Left kidney (tissue), 8 donors: Measurements from ENCODE around the gene L1CAM. TPM values are rescaled to one million over a fixed set of nuclear protein-coding genes. Genes with fewer than 3 reads are reported as not detected.

Experiments
- DNase-seq: peaks from one replicate; pipeline ENCODE4 v3.0.0-alpha.2; 2013
- long read RNA-seq, 8 donors: transcript quantifications; one replicate each; lab custom pipeline, GENCODE V29; 2026
- polyA plus RNA-seq: library from polyadenylated mRNA; unstranded; fragments of 120-200 nt; gene quantifications from one replicate; pipeline ENCODE4 v1.2.1, GENCODE V29; 2013; ENCODE audit not compliant: insufficient read length

The L1CAM gene, protein sequence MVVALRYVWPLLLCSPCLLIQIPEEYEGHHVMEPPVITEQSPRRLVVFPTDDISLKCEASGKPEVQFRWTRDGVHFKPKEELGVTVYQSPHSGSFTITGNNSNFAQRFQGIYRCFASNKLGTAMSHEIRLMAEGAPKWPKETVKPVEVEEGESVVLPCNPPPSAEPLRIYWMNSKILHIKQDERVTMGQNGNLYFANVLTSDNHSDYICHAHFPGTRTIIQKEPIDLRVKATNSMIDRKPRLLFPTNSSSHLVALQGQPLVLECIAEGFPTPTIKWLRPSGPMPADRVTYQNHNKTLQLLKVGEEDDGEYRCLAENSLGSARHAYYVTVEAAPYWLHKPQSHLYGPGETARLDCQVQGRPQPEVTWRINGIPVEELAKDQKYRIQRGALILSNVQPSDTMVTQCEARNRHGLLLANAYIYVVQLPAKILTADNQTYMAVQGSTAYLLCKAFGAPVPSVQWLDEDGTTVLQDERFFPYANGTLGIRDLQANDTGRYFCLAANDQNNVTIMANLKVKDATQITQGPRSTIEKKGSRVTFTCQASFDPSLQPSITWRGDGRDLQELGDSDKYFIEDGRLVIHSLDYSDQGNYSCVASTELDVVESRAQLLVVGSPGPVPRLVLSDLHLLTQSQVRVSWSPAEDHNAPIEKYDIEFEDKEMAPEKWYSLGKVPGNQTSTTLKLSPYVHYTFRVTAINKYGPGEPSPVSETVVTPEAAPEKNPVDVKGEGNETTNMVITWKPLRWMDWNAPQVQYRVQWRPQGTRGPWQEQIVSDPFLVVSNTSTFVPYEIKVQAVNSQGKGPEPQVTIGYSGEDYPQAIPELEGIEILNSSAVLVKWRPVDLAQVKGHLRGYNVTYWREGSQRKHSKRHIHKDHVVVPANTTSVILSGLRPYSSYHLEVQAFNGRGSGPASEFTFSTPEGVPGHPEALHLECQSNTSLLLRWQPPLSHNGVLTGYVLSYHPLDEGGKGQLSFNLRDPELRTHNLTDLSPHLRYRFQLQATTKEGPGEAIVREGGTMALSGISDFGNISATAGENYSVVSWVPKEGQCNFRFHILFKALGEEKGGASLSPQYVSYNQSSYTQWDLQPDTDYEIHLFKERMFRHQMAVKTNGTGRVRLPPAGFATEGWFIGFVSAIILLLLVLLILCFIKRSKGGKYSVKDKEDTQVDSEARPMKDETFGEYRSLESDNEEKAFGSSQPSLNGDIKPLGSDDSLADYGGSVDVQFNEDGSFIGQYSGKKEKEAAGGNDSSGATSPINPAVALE
- polyA plus RNA-seq, result 46.9 TPM
- long read RNA-seq, donor 1, full-length matches to known transcripts, result 3 of 8 reads
- long read RNA-seq, donor 1, partial matches to known transcripts, result 5 of 8 reads
- long read RNA-seq, donor 1, other reads (novel, unspliced or antisense), result 0 of 8 reads
- long read RNA-seq, donor 2, full-length matches to known transcripts, result 4 of 10 reads
- long read RNA-seq, donor 2, partial matches to known transcripts, result 6 of 10 reads
- long read RNA-seq, donor 2, other reads (novel, unspliced or antisense), result 0 of 10 reads
- long read RNA-seq, donor 3, full-length matches to known transcripts, result 1 of 1 reads
- long read RNA-seq, donor 3, partial matches to known transcripts, result 0 of 1 reads
- long read RNA-seq, donor 3, other reads (novel, unspliced or antisense), result 0 of 1 reads
- long read RNA-seq, donor 4, result 0 reads
- long read RNA-seq, donor 5, full-length matches to known transcripts, result 5 of 5 reads
- long read RNA-seq, donor 5, partial matches to known transcripts, result 0 of 5 reads
- long read RNA-seq, donor 5, other reads (novel, unspliced or antisense), result 0 of 5 reads
- long read RNA-seq, donor 6, full-length matches to known transcripts, result 1 of 1 reads
- long read RNA-seq, donor 6, partial matches to known transcripts, result 0 of 1 reads
- long read RNA-seq, donor 6, other reads (novel, unspliced or antisense), result 0 of 1 reads
- long read RNA-seq, donor 7, full-length matches to known transcripts, result 6 of 6 reads
- long read RNA-seq, donor 7, partial matches to known transcripts, result 0 of 6 reads
- long read RNA-seq, donor 7, other reads (novel, unspliced or antisense), result 0 of 6 reads
- long read RNA-seq, donor 8, result 0 reads

DNA sequence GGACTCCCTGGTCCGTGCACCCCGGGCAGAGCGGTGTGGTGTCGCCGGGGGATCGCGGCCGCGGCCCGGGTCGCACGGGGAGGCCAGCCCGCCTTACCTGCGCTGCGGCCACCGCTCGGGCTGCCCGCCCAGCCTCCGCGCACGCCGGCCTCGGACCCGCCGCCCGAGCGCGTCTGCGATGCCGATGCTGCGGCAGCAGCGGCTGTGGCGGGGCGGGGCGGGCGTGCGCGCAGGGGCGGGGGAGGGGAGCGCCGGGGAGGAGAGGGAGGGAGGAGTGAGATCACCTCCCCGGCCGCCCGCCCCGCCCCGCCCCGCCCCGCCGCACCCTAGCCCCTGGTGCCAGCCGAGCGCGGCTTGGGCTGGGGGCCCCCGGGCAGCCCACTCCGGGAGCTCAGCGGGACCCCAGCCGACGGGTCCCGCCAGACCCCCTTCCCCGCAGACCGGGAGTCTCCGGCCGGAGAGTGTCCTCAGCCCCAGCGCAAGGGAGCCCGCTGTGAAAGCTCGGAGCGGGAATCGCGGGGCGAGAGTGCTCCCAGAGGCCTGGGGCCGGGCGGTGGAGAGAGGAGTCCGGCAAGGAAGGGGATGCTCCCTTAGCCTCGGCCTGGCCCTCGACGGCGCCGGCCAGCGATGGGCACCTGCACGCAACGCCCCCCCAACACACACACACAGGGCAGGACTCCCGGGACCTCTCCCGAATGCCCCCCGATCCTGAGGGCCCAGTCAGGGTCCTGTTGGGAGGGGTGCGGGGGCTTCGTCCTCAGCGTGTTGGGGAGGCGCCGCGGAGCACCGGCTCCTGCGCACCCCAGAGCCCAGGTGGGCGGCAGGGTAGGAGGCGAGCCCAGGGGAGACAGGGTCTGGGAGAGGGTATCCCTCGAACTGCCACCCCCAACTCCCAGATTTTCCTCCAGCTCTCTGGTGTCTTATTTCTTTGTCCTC lies at the start of gene L1CAM:
TSS of gene L1CAM (minus strand) at position 206 of the 936 bp plus-strand sequence. CDS start 10,337 bp downstream, outside the sequence.
- DNase-seq, result no peak

DNA sequence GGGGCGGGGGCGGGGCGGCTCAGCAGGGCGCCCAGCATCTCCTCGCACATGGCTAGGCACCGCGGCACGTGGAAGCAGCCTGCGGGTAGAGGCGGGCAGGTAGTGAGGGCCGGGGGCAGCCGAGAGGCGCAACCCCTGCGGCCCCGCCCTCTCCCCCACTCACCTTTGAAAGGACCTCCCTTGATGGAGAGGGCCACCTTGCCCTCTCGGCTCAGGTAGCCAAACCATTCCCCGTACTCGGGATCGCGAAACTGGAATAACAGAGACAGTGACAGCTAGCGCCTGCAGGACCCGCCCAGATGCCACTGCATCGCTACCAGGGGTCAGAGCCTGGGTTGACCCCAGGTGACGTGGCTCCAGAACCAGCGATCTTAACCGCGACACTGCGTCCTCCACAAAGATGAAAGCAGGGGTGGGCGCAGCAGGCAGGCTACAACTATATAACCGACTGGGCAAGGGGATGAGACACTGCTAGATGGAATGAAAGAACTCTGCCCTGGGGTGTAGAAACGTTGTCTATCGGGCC lies 49.4 kb upstream of the L1CAM start:
- DNase-seq, result no peak

DNA sequence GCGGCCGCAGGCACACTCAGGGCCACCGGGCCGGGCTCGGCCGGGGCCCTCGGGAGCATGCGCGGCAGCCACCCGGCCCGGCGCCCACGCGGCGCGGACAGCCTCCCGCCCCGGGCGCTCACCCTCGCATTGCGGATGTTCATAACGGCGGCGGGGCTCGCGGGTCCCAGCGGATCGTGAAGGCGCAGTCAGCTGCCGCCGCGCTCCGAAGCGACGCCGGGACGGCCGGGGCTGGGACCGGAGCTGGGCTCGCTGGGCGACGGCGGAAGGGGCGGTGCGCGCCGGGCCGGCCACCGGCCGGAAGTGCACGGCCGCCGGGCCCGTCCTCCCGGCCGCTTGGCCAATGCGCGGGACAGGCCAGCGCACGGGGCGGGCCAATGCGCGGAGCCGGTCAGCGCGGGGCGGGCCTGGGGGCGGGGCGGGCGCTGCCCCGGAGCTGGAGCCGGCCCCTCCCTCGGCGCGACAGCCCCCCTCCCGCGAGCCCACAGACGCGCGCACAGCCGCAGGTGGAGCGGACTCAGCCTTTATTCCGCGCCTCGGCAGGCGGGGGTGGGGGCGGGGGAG lies 48.9 kb upstream of the L1CAM start, which contains the start of gene NAA10:
TSS of gene NAA10 (minus strand) at position 276 of the 564 bp plus-strand sequence. CDS start at position 143, 133 bp downstream.
- no peak for DNase-seq

DNA sequence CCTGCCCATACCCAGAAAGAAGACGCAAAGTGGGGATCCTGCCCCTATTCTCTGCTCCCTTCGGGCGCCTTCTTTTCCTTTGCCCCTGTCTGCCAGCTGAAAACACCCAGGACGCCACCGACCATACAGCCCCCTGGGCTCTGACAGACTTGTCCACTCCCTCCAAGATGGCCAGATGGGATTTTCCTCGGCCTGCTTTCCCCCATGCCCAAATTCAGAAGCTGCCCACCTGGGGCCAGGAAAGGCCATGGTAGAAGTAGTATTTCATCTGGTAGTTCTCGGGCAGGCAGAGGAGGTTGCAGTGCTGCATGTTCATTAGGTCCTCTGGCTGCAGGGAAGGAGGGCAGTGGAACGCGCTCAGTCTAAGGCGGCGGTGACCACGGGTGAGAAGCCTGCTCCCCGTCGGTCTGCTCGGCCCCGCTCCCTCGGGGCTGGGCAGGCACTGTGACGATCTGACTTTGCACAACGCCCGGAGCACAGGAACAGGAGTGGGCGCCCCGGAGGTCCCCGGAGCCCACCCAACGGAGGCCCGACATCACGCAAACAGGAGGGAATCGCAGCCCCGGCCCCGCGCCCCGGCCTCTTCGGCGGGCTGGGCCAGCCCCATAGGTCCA lies 48.3 kb upstream of the L1CAM start:
- DNase-seq, result no peak

DNA sequence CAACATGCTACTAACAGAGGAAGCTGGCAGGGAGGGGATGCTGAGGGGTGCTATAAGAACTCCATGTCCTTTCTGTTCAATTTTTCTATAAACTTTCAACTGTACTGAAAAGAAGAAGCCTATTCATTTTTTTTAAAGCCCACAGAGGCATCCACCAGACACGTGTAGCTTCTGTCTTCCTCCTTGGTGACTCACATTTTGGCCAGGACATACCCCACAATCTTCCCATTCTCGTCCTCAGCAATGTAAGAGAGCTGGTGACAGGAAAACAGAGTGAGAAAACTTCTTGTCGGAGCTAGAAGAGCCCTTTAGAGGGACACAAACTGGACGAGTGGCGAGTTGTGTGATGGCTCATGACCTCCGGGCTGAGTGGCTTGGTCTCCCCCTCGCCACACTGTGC lies 47.8 kb upstream of the L1CAM start:
- no peak for DNase-seq

DNA sequence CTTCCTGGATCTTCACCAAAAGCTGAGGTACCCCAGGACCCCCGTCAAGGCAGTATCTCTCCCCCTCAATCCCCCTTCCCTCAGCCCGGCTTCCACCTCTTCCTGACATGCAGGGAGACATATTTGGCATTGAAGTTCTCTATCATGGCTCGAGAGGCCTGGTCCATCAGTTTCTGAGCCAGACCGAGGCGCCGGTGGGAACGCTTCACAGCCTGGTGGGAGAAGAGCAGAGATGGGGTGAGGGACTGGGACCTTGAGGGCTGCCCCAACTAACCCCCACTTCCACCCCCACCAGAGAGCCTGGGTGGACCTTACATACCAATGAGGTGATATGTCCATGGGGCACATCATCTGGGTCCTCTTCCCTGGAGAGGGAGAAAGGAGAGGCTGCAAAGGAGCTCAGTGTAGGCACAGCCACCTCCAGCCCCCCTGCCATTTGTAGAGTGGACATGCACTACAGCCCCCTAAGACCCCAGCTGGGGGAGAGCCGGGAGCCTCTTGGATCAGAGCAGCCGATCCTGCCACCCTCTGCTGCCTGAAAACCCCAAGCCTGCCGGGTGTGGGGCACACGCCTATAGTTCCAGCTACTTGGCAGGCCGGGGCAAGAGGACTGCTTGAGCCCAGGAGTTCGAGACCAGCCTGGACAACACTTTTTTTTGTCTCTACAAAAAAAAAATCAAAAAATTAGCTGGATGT lies 46.4 kb upstream of the L1CAM start:
- no peak for DNase-seq

DNA sequence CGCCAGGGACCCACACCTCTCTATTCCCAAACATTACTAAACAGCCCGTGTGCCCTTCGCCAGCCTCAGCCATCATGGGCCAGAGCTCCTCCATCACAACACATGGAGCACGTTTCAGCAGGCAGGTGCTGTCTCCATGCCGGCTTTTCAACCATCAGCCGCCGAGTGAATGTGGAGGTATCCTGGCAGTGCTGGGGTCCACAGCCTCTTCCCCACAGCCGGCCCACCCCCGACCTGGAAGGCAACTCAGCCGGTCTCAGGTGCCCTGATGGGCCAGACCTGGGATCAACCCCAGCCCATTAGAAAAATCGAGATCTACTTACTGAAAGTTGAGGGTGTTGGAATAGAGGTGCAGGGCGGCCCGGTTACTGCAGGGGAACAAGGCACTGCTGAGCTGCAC lies 45.8 kb upstream of the L1CAM start:
- no peak for DNase-seq

DNA sequence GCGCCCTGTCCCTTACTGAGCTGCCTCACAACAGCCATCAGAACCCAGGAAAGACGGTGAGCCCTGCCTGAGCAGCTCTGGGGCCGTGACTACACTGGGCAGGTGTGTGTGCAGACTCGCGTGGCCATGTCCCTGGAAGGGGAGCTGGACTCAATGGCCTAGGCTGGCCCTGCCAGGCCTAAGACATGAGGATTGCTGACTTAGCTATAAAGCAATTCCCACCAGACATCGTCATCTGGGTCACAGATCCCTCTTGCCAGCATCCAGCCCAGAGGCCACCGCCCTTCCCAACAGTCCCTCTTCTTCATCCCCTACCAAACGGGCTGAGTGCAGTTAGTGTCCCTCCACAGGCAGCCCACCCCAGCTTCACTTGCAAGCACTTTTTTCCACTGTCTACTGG lies 45.2 kb upstream of the L1CAM start:
- no peak for DNase-seq

DNA sequence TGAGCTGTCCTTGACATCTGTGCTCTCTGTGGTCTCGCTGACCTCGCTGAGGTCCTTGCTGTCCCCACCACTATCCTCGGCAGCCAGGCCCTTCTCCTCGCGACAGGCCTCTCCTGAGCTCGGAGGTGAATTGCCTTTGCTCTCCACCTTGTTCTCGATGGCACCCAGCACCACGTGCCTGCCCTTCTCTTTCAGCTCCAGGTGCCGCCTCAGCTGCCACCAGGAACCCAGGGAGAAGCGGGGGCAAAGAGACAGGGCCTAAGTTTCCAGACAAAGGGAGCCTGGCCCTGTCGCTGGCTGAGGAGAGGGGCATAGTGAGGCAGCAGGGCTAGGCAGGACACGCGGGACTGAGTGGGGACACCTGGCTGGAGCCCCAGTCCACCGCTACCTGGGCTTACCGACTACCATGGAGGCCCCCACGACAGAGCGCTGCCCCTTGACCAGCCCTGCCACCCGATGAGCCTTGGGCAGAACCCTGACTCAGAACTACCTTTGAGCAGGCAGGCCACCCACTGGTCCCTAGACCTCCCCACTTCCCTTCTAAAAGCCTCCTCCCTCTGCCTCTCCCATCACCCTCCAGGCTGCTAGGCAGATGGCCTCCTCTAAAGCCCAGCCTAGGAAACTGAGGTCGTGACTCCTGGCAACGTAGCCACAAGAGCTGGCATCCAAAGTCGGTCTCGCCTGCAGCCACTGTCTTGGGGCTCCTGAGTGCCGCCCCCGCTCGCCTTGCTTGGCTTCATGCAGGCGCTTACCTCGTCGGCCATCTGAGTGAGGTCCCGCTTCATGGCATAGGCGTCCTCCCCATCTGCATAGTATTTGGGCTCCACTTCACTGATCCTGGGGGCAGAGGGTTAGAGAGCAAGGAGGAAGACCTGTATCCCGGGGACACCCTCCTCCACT lies 44.3 kb upstream of the L1CAM start:
- DNase-seq, result no peak

DNA sequence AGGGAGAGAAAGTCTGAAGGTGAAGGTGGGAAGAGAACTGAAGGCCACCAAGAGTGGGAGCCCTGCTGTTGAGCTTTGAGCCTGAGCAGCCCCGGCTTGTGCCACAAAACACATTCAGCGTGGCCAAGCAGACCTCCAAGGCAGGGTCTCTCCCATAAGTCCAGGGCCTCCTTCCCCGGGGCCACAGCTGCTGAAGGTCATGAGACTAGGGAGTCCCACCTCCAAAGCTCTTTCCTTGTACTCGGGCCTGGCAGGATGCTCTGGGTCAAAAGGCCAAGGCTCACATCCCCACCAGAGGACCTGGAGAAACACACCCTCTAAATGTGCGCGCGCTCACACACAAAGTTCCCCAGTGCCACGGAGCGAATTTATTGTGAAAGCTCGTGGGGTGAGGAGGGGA lies 43.6 kb upstream of the L1CAM start:
- no peak for DNase-seq

DNA sequence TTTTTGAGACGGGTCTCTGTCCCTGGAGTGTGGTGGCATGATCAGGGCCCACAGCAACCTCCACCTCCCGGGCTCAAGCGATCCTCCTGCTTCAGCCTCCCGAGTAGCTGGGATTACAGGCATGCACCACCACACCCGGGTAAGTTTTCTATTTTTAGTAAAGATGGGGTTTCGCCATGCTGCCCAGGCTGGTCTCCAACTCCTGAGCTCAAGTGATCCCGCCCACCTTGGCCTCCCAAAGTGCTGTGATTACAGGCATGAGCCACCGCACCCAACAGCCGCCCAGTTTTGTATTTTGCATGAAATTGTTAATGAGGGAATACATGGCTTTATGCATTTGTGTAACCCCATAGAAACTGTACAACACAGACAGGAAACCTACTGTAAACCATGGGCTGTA lies 42.9 kb upstream of the L1CAM start:
- DNase-seq, result no peak

DNA sequence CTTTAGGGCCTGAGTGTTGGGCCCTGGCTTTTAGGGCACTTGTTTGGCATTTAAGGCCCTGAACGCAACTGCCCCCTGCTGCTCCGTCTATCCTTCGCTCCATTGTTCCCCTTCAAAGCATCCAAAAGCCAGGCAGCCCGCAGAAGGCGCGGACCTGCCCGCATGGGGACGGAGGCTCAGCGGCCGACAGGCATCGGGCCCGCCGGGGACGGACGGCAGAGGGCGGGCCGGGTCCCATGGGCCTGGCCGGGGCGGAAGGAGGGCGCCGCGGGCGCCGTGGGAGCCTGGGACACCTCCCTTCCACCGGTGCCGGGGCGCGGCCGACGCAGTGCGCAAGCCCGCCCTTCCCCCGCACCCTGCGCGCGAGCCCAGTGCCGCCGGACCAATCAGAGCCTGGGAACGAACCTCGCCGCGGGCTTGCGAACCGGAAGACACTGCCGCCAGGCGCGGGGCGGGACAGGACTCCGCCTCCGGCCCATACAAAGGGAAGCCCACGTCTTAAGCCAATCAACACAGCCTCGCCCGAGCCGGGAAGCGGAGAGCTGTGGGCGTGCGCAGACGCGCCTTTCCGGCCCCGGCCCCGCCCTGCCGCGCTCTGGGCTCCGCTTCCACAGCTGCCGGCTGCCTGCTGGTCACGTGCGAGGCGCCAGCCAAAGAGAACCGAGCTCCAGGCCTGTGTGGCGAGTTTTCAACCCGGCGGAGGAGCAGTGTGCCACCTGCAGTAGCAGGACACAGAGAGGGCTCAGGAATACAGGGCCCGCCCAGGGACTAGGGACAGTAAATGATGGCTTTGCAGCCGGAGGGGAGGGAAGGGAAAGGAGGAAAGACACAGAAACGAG lies 42.2 kb upstream of the L1CAM start:
- peak; percentile 92 for DNase-seq

DNA sequence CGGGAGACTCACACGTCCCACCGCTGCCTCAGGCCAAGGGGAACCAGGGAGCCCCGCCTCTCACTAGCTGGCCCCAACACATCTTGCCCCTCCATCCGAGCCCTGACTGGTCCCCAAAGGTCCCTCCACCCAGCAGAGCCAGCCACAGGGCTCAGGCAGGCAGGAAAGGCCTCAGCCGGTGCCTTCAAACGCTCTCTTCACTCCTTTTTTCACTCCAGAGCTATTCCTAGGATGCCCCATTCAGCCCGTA lies 41.6 kb upstream of the L1CAM start:
- DNase-seq, result no peak

DNA sequence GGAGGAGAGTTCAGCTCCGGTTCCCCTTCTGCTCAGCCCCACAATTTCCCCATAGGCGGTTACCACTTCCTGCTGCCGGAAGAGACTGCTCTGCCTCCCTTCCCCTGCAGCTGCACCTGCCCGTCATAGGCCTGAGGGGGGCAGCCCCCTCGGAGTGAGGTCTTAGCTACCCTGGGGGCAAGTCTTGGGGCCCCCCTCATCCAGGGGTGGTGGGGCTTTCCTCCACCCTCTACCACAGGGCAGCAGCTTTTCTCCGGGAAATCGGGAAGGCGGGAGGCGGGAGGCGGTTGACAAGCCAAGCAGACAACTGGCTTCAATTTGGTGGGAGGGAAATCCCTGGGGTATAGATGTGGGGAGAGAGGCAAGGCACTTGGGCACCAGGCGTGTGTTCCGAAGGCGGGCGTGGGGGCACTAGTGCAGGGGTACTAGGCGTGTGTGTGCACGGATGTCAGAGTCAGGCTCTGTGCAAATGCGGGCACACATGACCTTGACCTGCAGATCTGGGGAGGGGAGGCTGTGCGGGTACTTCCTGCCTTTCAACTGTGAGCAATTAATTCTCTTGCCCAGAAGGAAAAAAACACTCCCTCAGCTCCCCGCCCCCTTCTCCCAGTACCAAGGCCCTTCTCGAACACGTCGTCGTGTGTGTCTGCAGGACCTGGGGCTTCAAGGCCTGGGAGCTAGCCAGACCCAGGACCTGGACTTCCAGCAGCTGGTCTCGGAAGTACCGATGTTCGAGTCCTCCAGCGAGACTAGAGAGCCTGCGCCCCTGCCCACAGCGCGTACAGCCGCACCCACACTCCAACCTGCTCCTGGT lies 41.1 kb upstream of the L1CAM start:
- DNase-seq, result no peak

DNA sequence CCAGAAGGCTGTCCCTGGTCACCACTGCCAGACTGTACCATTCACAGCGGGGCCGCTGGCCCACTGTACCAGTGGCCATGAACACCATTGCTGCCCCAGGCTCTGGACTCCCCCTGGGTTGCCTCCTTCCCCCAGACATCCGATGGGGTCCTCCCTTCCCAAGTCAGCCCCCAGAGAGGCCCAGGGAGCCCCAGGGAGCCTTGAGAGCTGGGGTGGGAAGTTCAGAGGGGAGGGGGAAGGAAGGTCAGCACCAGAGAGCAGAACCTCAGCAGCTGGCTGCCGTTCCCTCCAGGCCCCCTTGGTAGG lies 40.5 kb upstream of the L1CAM start:
- no peak for DNase-seq
